OCI-LY1 (cell line): Measurements from ENCODE around the gene FAM3D.

Experiments used
- EZH2 ChIP-seq: fragments of 200-600 bp; sonication (generic), shearing (Covaris generic); IDR thresholded peaks from 2 replicates; pipeline ENCODE4 v1.8.0; 2017; ENCODE audit warnings: borderline replicate concordance, mixed run types, mild to moderate bottlenecking, antibody characterized with exemption, low read length, moderate library complexity, mixed read lengths
- TF ChIP-seq, protein P1 (sequence below): fragments of 200-600 bp; sonication (generic), shearing (Covaris generic); IDR thresholded peaks from 2 replicates; pipeline ENCODE4 v1.5.1; 2017; ENCODE audit warnings: mild to moderate bottlenecking, antibody characterized with exemption, low read length, moderate library complexity, mixed read lengths

DNA sequence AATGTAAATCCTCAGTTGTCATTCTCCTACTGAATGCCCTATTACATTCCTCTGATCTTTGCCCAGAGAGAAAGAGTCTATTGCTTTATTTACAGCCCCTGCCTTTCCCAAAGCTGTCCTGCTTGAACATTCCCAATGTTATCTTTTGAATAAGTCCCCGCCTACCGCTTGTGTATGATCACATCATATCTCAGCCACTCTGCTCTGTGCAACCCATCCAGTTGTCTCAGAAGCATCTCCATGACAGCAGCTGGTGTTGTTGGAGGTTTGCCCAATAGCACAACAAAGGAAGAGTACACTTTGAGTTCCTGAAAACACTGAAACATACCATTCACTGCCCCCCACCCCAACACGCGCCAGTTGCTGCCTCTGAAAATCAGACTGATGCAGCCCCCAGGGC is 22.0 kb upstream of the FAM3D start:
- TF ChIP-seq, protein P1, sequence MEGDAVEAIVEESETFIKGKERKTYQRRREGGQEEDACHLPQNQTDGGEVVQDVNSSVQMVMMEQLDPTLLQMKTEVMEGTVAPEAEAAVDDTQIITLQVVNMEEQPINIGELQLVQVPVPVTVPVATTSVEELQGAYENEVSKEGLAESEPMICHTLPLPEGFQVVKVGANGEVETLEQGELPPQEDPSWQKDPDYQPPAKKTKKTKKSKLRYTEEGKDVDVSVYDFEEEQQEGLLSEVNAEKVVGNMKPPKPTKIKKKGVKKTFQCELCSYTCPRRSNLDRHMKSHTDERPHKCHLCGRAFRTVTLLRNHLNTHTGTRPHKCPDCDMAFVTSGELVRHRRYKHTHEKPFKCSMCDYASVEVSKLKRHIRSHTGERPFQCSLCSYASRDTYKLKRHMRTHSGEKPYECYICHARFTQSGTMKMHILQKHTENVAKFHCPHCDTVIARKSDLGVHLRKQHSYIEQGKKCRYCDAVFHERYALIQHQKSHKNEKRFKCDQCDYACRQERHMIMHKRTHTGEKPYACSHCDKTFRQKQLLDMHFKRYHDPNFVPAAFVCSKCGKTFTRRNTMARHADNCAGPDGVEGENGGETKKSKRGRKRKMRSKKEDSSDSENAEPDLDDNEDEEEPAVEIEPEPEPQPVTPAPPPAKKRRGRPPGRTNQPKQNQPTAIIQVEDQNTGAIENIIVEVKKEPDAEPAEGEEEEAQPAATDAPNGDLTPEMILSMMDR = no peak
- TF ChIP-seq EZH2 = no peak
